COLO668 (cell line): ENCODE results near the gene MXD4.
A peak's percentile ranks its signal among the peaks of the same experiment; 100 is the strongest.
"Not testable (repeated sequence)": the region's sequence is repeated elsewhere in the genome, so short reads cannot be mapped to it uniquely, and the experiment has no call there.

Experiments used
- DNase-seq: peaks from one replicate; lab custom pipeline; 2025; ENCODE audit not compliant: unreplicated experiment; lab: John Stamatoyannopoulos, UW

Gene MXD4

DNA sequence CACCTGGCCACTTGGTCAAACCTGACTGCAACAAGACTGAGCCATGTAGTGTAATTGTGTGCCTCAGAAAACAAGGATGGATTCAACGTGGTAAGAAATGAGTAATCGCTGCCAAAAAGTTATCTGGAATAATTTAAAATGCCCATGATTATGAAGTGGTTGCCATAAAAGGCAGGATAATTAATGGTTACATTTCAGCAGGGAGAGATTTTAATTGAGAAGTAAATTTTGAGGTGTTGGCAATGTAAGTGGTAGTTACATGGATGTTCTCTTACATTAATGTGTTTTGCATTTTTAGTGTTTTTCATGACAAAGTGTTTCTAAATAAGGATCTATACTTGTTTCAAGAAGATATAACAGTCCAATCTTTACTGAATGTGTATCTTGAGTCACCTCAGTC, 35.6 kb downstream of the MXD4 start:
- DNase-seq = no peak

DNA sequence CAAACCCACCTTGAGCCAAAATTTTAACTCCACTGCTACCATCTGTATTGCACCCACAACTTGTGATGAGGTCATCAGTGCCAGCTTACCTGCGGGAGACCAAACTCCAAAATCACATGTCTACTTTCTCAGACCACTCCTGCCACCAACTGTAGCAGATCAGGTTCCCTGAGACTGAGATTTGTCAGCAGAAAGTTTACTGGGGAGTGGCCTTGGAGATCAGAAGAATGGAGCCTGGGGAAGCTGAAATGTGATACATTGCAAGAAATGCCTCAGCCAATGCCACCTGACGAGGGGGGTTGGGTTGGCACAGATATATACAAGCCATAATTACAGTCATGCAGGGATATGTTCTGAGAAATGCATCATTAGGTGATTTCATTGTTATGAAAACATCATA, 39.1 kb downstream of the MXD4 start:
- no peak for DNase-seq

DNA sequence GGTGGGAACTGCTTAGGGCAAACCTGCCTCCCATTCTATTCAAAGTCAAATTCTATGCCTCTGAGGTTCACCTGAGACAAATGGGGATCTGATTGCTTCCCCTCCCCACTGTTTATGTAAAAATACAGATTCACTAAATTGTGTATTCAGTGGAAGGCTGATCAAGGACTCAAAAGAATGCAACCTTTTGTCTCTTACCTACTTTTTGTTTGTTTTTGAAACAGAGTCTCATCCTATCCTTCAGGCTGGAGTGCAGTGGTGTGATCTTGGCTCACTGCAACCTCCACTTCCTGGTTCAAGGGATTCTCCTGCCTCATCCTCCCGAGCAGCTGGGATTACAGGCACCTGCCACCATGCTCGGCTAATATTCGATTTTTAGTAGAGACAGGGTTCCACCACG, 40.5 kb downstream of the MXD4 start:
- DNase-seq = not testable (repeated sequence)

DNA sequence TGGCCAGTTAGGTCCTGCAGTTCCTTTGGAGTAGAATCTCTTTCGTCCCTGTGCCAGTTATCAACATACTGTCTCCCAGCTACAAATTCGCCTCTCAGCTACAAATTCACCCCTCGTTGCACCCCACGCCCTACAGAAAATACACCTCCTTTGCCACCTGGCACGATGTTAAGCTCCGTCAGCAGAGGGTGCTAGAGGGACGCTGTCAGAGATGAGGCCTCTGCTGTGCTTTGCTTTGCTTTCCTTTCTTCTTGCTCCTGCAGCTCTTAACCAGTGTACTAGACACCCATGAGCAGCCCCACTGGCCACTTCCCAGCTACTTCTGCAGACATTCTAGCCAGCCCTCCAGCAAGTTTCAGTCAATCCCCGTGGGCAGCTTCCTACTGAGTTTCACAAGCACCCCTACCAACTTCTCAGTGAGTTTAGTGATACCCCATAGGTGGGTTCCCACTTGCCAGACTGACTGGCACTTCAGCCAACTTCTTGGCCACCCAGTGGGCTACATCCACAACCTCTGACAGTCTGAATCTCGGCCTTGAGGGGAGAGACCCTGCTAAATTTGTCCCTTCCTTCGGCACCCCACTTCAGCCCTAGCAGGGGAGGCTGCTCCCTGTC, 41.8 kb downstream of the MXD4 start:
- DNase-seq = peak; percentile 75

DNA sequence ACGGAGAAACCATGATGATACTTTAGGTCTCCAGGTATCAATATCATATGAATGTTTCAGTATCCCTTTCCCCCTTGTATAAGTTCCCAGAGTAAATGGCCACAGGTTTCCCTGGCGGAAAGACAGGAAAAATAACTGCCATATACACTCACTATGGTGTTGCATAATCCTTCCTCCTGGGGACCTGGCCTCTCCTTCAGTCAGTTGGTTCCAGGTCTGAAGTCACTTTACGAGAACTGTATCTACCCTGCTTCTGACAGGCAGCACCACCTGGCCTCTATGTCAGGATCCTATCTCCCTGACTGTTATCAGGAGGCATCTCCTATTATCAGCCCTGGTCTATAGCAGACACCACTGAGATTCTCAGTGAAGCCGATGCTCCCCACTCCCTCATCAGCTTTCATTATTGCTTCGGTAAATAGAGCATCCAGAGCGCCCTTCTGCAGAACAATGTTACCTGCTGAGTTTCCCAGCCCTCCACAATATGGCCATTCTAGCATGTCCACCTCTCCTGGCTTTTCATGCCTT, 42.6 kb downstream of the MXD4 start:
- no peak for DNase-seq

DNA sequence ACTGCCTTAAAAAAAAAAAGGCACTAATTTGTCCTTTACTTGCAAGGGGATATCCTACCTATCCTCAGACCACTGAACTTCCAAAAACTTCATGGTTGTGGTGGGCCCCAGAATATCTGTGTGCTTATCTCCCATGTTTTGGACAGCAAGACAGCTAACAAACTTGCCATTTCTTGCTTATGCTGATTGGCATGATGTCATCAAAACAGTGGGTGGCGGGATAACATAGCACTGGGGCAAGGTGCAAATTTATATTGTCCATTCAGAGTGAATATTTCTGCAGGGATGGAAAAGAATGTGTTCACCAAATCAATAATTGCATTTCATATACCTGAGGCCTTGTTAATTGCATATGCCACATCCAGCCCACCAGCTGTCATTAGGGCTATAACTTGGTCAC, 43.5 kb downstream of the MXD4 start:
- no peak for DNase-seq

DNA sequence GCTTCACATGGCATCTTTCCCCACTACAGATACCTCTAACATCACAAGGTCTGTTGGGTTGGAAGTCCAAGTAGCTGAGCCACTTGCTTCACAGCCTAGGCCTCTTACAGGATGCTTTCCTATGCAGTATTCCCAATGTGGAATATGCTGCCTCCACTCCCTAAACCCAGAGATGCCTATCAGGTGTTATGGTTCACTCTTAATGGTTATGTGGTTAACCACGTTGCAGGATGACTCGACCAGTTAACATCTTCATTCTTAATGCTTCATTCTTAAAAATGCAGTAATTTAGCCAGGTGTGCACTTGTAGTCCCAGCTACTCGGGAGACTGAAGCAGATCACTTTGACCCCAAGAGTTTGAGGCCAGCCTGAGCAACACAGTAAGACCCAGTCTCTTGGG, 44.2 kb downstream of the MXD4 start:
- no peak for DNase-seq

DNA sequence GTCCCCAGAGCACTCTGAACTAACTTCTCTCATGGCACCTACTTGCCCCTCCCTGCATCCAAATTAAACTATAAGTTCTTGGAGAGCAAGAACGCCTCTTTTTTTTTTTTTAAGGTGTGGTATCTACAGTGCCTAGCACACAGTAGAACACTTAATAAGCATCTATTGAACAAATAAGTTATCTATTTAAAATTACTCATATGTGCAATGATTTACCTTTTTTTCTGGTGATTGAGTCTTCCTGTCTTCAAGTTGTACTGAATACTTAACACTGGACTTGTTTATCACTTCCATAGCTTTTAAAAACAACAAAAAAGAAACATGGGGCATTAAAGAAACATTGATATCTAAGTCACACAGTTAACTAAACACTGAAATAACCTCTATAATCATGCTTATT, 49.1 kb downstream of the MXD4 start:
- no peak for DNase-seq

DNA sequence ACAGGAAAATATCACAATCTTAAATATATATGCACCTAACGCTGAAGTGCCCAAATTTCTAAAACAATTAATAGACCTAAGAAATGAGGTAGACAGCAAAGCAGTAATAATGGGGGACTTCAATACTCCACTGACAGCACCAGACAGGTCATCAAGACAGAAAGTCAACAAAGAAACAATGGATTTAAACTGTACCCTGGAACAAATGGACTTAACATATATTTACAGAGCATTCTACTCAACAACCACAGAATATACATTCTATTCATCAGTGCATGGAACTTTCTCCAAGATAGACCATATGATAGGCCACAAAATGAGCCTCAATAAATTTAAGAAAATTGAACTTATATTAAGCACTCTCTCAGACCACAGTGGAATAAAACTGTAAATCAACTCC, 59.1 kb downstream of the MXD4 start:
- not testable (repeated sequence) for DNase-seq
